ENCODE results near the gene SESTD1.
"Not testable (repeated sequence)": the region's sequence is repeated elsewhere in the genome, so short reads cannot be mapped to it uniquely, and the experiment has no call there.

The SESTD1 gene

DNA sequence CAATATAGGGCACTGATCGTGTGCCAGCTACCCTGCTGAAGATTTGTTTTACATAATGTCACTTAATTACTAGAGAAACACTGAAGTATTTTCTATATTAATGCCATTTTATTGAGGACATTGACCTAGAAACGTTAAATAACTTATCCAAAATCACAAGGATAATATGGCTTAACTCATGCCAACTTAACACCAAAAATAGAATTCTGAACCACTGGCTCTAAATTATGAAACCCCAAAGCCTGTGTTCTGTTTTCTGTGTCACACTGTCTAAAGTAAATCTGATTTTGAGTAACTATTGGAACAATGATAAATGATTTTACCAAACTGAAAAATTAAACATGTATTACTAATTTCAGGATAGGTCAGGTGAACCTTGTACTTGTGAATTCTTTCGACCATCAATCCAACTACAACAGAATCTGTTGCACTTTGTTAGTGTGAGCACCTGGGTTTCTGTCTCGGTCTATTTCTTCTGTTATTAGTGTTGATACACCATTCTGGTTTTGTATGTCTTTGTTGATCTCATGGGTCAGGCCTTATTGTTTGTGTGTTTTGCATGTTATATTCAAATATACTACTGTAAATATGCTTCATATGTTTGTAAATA is 166.4 kb downstream of the SESTD1 start:
- no peak for DNase-seq

DNA sequence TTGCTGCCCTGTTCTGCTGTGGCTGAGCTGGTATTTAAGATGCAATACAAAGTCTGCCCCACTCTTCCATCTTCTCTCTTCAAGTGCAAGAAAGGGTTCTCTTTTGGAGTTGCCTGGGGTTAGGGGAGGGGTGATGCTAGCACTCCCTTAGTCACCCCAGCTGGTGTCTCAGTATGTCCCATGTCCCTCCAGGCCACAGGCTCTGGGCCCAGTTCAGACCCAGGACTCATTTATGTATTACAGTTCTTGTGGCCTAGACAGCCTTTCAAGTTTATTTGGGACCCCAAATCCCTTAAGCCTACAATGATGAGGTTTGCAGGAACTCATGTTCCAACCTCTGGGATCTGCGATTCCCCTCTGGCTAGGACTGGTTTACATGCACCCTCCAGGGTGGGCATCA is 167.5 kb downstream of the SESTD1 start:
- no peak for DNase-seq

DNA sequence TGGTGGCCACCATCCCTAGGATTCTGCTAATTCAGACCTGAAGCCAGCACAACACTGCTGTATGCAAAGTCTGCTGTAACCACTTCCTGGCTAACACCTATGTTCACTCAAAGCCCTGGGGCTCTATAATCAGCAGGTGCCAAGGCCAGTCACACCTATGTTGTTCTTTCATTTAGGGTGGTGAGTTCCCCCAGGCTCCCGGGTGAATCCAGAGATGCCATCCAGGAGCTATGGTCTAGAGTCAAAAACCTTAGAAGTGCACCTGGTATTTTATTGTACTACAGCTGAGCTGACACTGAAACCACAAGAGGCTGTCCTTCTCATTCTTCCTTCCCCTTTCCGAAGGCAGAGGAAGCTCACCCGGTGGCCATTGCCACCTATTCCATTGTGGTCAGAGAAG is 168.5 kb downstream of the SESTD1 start:
- no peak for DNase-seq

DNA sequence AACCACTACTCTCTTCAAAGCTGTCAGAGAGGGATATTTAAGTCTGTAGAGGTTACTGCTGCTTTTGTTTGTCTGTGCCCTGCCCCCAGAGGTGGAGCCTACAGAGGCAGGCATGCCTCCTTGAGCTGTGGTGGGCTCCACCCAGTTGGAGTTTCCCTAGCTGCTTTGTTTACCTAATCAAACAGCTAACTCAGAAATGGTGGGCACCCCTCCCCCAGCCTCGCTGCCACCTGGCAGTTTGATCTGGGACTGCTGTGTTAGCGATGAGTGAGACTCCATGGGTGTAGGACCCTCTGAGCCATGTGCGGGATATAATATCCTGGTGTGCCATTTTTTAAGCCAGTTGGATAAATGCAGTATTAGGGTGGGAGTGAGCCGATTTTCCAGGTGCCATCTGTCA is 171.7 kb downstream of the SESTD1 start:
- not testable (repeated sequence) for DNase-seq

DNA sequence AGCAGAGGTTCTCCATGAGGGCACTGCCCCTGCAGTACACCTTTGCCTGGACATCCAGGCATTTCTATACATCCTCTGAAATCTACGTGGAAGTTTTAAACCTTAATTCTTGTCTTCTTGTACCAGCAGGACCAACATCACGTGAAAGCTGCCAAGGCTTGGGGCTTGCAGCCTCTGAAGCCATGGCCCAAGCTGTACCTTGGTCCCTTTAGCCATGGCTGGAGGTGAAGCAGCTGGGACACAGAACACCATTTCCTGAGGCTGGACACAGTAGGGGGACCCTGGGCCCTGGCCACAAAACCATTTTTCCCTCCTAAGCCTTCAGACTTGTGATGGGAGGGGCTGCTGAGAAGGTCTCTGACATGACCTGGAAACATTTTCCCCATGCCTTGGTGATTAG is 181.9 kb downstream of the SESTD1 start:
- DNase-seq, result no peak

DNA sequence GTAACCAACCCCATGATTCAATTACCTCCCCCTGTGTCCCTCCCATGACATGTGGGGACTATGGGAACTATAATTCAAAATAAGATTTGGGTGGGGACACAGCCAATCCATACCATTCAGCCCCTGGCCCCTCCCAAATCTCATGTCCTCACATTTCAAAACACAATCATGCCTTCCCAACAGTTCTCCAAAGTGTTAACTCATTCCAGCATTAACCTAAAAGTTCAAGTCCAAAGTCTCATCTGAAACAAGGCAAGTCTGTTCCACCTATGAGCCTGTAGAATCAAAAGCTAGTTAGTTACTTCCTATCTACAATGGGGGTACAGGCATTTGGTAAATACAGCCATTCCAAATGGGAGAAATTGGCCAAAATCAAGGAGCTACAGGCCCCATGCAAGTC is 182.7 kb downstream of the SESTD1 start:
- no peak for DNase-seq

DNA sequence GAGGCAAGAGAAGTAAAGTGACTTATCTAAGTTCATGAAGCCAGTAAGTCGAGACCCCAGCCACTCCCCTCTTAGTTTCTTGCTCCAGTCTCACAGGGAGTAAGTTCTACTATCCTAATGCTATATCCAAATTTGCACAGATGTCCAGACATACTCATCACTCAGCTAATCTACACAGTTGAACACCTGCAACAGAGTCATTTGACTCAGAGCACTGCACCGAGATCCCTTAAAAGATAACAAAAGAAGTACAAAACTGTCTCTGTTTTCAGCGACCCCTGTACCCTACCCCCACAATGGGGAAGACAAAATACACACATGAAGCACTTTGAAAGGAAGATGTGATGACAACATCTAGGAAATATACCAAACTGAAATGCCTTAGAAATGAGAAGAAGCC is 192.1 kb downstream of the SESTD1 start:
- DNase-seq, result no peak

DNA sequence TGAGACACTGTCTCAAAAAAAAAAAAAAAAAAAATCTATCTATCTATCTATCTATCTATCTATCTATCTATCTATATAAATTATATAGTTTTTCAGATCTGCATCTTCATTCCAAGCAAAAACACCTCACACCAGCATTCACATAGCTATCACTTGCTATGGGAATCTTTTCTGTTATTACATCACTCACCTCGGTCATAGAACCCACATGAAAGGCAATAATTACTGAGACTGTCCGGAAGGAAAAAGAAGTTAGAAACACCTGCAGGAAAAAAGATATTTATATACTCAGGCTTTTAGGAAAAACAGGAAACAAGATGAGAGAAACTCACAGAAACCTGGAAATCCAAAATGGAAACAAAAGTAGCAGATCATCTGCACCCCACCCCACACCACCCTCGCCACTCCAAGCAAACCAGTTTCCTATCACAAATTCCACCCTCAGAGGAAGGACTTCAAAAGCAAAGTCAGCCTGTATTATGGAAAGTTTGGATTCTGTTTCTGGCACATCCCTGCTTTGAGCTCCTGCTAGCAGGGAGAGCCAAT is 192.7 kb downstream of the SESTD1 start:
- DNase-seq, result no peak

DNA sequence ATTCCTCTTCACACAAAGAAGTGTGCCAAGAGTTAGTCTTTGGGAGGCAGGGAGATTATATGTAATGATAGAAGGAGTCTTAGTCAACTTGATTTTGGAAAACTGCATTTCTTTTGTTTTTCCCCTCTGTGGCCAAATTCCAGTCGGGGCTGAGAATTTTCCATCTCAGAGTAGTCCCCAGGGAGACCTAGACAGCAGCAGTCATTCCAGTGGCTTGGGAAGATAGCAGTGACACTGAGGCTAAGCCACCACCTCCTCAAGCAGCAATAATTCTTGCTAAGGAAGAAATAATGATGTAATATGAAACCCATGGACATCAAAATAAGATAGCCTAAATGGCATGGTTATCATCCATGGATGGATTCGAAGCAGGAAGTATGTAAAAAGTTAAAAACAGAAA is 193.7 kb downstream of the SESTD1 start:
- DNase-seq, result no peak

DNA sequence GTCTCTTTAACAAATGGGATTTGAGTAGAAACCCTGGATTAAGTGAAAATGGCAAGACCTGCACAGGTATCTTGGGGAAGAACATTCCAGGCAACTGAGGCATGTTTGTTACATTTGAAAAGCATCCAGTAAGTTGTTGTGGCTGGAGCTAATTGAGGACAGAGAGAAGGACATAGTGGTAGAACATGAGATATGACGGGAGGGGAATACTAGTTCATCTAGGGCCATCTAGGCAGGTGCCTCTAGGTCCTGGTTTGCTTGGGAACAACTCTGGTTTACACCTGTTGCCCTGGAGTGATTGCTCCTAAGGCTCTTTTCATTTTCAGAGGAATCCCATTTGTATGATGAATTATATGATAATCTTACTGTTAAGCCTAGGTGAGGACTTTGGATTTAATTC is 194.9 kb downstream of the SESTD1 start:
- no peak for DNase-seq

DNA sequence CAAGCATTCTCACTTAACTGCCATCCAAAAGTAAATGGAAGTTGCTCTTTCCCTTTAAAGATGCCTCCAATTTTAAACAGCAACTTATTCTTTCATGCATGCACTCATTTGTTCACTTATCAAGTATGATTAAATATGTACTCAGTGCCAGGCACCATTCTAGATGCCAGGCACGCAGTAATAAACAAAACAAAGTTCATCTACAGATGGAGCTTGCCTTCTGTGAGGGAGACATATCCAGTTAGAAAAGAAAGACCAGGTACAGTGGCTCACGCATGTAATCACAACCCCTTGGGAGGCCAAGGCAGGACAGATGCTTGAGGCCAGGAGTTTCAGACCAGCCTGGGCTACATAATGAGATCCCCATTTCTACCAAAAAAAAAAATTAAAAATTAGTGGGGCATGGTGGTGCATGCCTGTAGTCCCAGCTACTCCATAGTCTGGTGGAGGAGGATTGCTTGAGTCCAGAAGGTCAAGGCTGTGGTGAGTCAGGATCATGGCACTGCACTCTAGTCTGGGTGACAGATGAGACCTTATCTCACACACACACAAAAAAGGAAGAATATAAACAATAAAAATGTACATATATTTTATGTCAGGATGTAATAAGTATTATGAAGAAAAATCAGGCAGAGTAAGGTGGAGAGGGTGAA is 195.5 kb downstream of the SESTD1 start:
- DNase-seq, result no peak

DNA sequence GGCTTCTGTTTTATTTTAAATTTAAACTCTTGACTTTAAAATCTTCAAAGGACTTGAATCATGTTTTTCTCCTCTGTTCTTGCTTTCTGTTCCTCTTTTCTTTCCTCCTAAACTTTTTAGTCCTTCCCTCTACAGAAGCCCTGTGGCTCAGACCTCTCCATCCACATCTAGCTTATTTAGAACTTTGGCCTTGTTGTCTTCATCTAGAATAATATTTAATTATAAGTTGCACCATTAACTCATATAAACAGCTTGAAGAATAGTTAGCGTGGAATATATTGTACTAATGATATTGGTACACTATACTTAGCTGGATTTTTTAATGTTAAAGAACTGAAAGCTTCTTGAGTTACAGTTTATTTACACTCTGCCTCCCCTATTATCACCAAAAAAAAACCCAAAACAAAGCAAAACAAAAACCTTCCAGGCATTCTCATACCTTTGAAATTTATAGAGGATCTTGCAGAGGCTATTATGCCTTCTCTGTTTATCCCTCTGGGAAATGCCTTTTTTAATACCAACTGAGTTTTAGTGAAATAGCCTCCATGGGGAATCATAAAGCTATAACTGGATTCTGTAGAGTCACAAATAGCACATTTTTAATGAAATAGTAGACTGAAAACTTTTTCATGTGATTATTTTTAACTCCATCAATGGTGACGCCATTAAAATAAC is 205.5 kb downstream of the SESTD1 start:
- DNase-seq, result no peak

DNA sequence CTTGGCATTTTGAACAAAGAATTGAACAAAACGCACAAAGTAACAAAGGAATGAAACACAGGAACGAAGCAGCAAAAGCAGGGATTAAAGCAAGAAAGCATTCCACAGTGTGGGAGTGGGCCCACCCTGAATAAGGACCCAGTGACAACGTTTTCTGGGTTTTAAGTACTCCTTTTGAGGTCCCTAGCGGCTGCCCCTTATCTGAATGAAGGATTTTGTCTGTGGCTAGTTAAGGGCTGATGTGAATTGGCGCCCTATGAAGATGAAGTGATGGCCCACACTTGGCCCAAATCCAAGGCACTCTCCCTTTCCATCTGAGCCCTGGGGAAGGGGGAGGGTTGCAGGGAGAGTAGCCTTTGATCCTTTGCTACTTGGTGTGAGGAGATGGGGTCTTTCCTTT is 206.9 kb downstream of the SESTD1 start:
- no peak for DNase-seq

DNA sequence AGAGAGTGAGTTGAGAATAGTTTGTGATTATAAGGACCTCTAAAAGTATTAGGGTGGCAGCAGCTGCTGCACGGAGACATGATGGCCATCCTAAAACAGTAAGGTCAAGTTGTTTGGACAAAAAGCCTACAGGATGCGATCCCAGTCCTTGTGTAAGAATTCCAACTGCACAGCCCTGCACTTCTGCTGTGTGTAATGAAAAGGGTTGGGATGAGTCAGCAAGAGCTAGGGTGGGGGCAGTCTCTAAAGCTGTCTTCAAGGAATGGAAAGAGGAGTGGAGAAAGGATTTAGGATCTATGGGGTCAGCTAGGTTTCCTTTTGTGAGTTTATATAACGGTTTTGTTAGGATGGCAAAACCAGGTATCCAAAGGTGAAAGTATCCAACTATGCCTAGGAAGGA is 211.1 kb downstream of the SESTD1 start:
- DNase-seq, result not testable (repeated sequence)

All from activated CD4-positive, alpha-beta T cell treated with anti-CD3 and anti-CD28 coated beads, Interleukin-2, amount 50 U/mL, for 1 hour (primary cell).